HepG2 (cell line): ENCODE measurements around the gene LYRM2. TPM values are rescaled to one million over a fixed set of nuclear protein-coding genes. Genes with fewer than 3 reads are reported as not detected.

ENCODE experiments used
- ATAC-seq: fragments of 200-7000 bp; cut with Tn5 transposase; 3 replicates; pipeline ENCODE4 v1.9.1; 2020; ENCODE audit warnings: mild to moderate bottlenecking, moderate library complexity
- BruUV-seq: library from RNA; stranded (reverse); fragments of 400-500 nt; replicated peaks from 2 replicates; lab custom pipeline; 2021; lab: Mats Ljungman, UMichigan
- CTCF ChIA-PET: fragments of 300-600 bp; formaldehyde crosslinking; extraction: SDS; loops from one replicate; lab custom pipeline; 2021; ENCODE audit warnings: low total read pairs, inconsistent platforms, low intra/inter-chr PET ratio; lab: Yijun Ruan, JAX
- POLR2A ChIA-PET: fragments of 350-600 bp; sonication (Branson Sonifier 250); formaldehyde crosslinking; loops from one replicate; lab custom pipeline; 2020; ENCODE audit warnings: antibody characterized with exemption, inconsistent platforms; lab: Yijun Ruan, JAX
- DNase-seq: peaks from one replicate; pipeline ENCODE4 v3.0.0-alpha.2; 2015; ENCODE audit warnings: low spot score
- FAIRE-seq: peaks from 3 replicates; lab custom pipeline; 2011; peaks lifted over from hg19 to GRCh38; lab: Jason Lieb, UNC
- H2AFZ ChIP-seq: one replicate; pipeline ENCODE4 v1.6.1; 2011; ENCODE audit warnings: low read length, inconsistent platforms
- H3K27ac ChIP-seq: fragments of 300-600 bp; 3 replicates; pipeline ENCODE4 v1.8.0; 2011; ENCODE audit warnings: mixed run types, mild to moderate bottlenecking, mixed read lengths, low read length, inconsistent platforms; ENCODE audit not compliant: insufficient read depth; ENCODE audit errors: extremely low read length
- H3K27me3 ChIP-seq, 2 experiments: fragments of 200-600 bp in 1 of 2; 2 replicates in 1 of 2; 3 replicates in 1 of 2; pipeline versions ENCODE4 v1.6.0 to v1.8.0; 2011; ENCODE audit warnings: low read length in 2 of 2, mild to moderate bottlenecking in 2 of 2, moderate library complexity in 2 of 2, inconsistent platforms in 1 of 2; ENCODE audit not compliant: insufficient read depth in 2 of 2, control insufficient read depth in 1 of 2
- H3K36me3 ChIP-seq, 2 experiments: fragments of 200-600 bp in 1 of 2; replicated peaks in 1 of 2; 2 replicates in 1 of 2; 3 replicates in 1 of 2; pipeline versions ENCODE4 v1.5.1 to v1.8.0; 2011; ENCODE audit warnings: low read length in 2 of 2, inconsistent platforms in 1 of 2; ENCODE audit not compliant: insufficient read depth in 2 of 2, control insufficient read depth in 1 of 2
- H3K4me1 ChIP-seq: 2 replicates; pipeline ENCODE4 v1.5.1; 2012; ENCODE audit warnings: low read length, inconsistent platforms; ENCODE audit not compliant: insufficient read depth
- H3K4me2 ChIP-seq: 2 replicates; pipeline ENCODE4 v1.6.0; 2011; ENCODE audit warnings: low read depth, low read length, inconsistent platforms
- H3K4me3 ChIP-seq, 3 experiments: fragments of 200-600 bp in 1 of 3; sonication (generic), shearing (Covaris generic) in 1 of 3; replicated peaks in 1 of 3; 2 replicates each; pipeline ENCODE4 v1.5.1; 2011 to 2016; ENCODE audit warnings: low read length in 3 of 3, inconsistent platforms in 2 of 3, low read depth in 2 of 3, mild to moderate bottlenecking in 2 of 3, control low read depth in 1 of 3, mixed read lengths in 1 of 3; ENCODE audit not compliant: insufficient read depth in 1 of 3
- H3K79me2 ChIP-seq: one replicate; pipeline ENCODE4 v1.6.1; 2011; ENCODE audit warnings: low read length, inconsistent platforms; ENCODE audit not compliant: insufficient read depth
- H3K9ac ChIP-seq: 2 replicates; pipeline ENCODE4 v1.6.0; 2011; ENCODE audit warnings: mild to moderate bottlenecking, low read depth, low read length, inconsistent platforms; ENCODE audit not compliant: insufficient read depth
- H3K9me3 ChIP-seq: 2 replicates; pipeline ENCODE4 v1.5.1; 2012; ENCODE audit warnings: mild to moderate bottlenecking, low read length
- H4K20me1 ChIP-seq: 2 replicates; pipeline ENCODE4 v1.6.0; 2011; ENCODE audit warnings: inconsistent platforms, mild to moderate bottlenecking, low read length, moderate library complexity; ENCODE audit not compliant: insufficient read depth
- ATF2 ChIP-seq: sonication (generic); formaldehyde crosslinking; IDR thresholded peaks from 2 replicates; pipeline ENCODE4 v1.4.0; 2020; ENCODE audit warnings: missing genetic modification reagents
- IRF9 ChIP-seq: sonication (generic); formaldehyde crosslinking; IDR thresholded peaks from 2 replicates; pipeline ENCODE4 v1.8.0; 2022; ENCODE audit warnings: missing genetic modification reagents, mild to moderate bottlenecking, borderline replicate concordance
- RAD21 ChIP-seq: fragments of 450-650 bp; formaldehyde crosslinking; IDR thresholded peaks from 2 replicates; pipeline ENCODE4 v1.5.0; 2020; ENCODE audit warnings: mild to moderate bottlenecking
- SALL2 ChIP-seq: sonication (generic); formaldehyde crosslinking; IDR thresholded peaks from 2 replicates; pipeline ENCODE4 v1.8.1; 2023; ENCODE audit warnings: mild to moderate bottlenecking, missing genetic modification reagents, inconsistent platforms
- SP140L ChIP-seq: sonication (generic); formaldehyde crosslinking; IDR thresholded peaks from 2 replicates; pipeline ENCODE4 v1.4.0; 2020; ENCODE audit warnings: missing genetic modification reagents, borderline replicate concordance
- SRSF9 ChIP-seq: fragments of 200-400 bp; formaldehyde crosslinking; IDR thresholded peaks from 2 replicates; pipeline ENCODE4 v1.6.1; 2018; ENCODE audit warnings: borderline replicate concordance, mild to moderate bottlenecking, low read depth, low read length; ENCODE audit not compliant: insufficient read depth, poor library complexity, severe bottlenecking
- ZNF12 ChIP-seq: sonication (generic); formaldehyde crosslinking; IDR thresholded peaks from 2 replicates; pipeline ENCODE4 v1.5.0; 2020; ENCODE audit warnings: missing genetic modification reagents
- WGBS: methylation state at CpG from one replicate; pipeline ENCODE4 v1.1.6; 2017; ENCODE audit warnings: low lambda C conversion rate; 5-methylcytosine and 5-hydroxymethylcytosine counted together
- in situ Hi-C: cut with HindIII; loops from 2 replicates; pipeline ENCODE4 v1.10.0; 2017; ENCODE audit warnings: low pct_unique_long_range_greater_than_20kb; ENCODE audit not compliant: extremely low pct_ligation_motif_present
- intact Hi-C: fragments of 100-400 bp; cut with micrococcal nuclease; formaldehyde crosslinking; loops from one replicate; pipeline ENCODE4 v1.10.0; 2022; ENCODE audit not compliant: unreplicated experiment
- polyA plus RNA-seq, 8 experiments: library from polyadenylated mRNA; depleted of rRNA in 3 of 8; stranded (reverse) in 7 of 8; unstranded in 1 of 8; fragments of >200 nt; fragmentation: Illumina TruSeq in 4 of 8; extraction: Trizol in 4 of 8; gene quantifications; 2 replicates each; pipeline versions ENCODE4 v1.2.1 to v1.2.3, GENCODE V29; 2011 to 2016; ENCODE audit warnings: low read depth in 4 of 8, missing spikeins in 1 of 8, mixed read lengths in 1 of 8; ENCODE audit not compliant: insufficient read depth in 1 of 8
- total RNA-seq, 5 experiments: library from RNA; depleted of rRNA; stranded (reverse); fragments of >200 nt; fragmentation: Illumina TruSeq; extraction: Trizol; gene quantifications; 2 replicates each; pipeline ENCODE4 v1.2.3, GENCODE V29; 2016; ENCODE audit warnings: low read depth in 1 of 5
- TF ChIP-seq, protein P1 (sequence below): sonication (generic); formaldehyde crosslinking; IDR thresholded peaks from 2 replicates; pipeline ENCODE4 v1.5.1; 2020; ENCODE audit warnings: missing genetic modification reagents, mild to moderate bottlenecking, borderline replicate concordance

Gene LYRM2
- total and polyA plus RNA-seq, 2 of the 13 experiments (the other 11 are each of a cell fraction or from before 2014, with no cell fraction given), result 17.8 to 32.6 TPM

DNA sequence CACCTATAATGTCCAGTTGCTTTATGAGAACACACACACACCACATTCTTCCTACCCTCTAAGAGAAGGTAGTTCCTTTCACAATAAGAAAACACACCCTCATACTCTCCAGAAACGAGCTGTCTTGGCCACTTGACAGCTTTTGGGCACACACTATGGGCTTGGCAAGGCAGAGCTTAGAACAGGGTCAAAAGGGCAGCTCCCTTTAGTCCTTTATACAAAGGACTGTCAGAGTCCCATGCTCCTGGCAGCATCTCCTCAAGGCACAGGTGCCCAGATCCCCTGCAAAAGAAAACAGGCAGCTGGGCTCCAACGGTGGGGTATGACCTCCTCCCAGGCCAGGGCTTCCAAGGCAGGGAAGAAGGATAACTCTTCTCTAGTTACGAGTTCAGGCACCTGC lies 4.9 kb upstream of the LYRM2 start:
- no peak overlapping the region for H3K4me2 ChIP-seq
- in situ Hi-C loops, result no loop called here
- H3K9ac ChIP-seq, result no peak overlapping the region
- no peaks in the 10 kb centered on the region for H4K20me1 ChIP-seq
- POLR2A ChIA-PET, result no interaction called here
- TF ChIP-seq SRSF9 (no peak), IRF9 (CRISPR knock-in tag) (no peak), SALL2 (CRISPR knock-in tag) (no peak), RAD21 (no peak), ZNF12 (CRISPR knock-in tag) (no peak), ATF2 (no peak), SP140L (CRISPR knock-in tag) (no peak)
- TF ChIP-seq, protein P1, sequence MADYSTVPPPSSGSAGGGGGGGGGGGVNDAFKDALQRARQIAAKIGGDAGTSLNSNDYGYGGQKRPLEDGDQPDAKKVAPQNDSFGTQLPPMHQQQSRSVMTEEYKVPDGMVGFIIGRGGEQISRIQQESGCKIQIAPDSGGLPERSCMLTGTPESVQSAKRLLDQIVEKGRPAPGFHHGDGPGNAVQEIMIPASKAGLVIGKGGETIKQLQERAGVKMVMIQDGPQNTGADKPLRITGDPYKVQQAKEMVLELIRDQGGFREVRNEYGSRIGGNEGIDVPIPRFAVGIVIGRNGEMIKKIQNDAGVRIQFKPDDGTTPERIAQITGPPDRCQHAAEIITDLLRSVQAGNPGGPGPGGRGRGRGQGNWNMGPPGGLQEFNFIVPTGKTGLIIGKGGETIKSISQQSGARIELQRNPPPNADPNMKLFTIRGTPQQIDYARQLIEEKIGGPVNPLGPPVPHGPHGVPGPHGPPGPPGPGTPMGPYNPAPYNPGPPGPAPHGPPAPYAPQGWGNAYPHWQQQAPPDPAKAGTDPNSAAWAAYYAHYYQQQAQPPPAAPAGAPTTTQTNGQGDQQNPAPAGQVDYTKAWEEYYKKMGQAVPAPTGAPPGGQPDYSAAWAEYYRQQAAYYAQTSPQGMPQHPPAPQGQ, result no peak
- TF ChIP-seq, all 625 proteins: peak for 0
- WGBS, result 81% methylated on average over 3 of the region's 3 CpGs
- CTCF ChIA-PET, result no interaction called here
- no peaks in the 10 kb centered on the region for H3K9me3 ChIP-seq
- H3K79me2 ChIP-seq, result peaks cover 8% of the 10 kb centered on the region
- intact Hi-C loops, result no loop called here
- H3K4me3 ChIP-seq, result no peak overlapping the region
- no peak overlapping the region for H2AFZ ChIP-seq
- peaks cover 8% of the 10 kb centered on the region for H3K4me1 ChIP-seq
- no peak overlapping the region for H3K27ac ChIP-seq
- ATAC-seq (no peak), DNase-seq (no peak), FAIRE-seq (no peak)
- H3K36me3 ChIP-seq, result peaks cover 16 to 59% of the 10 kb centered on the region in 2 experiments
- no peaks in the 10 kb centered on the region; a peak in 1 of 5 replicates for H3K27me3 ChIP-seq
- no TSS peak for BruUV-seq
